ENCODE results near the gene PPP1R15B. TPM values are rescaled to one million over a fixed set of nuclear protein-coding genes. Genes with fewer than 3 reads are reported as not detected.
A peak's percentile ranks its signal among the peaks of the same experiment; 100 is the strongest.

PPP1R15B gene
- total and polyA plus RNA-seq, 2 experiments from 2014 or later = 34.0 to 77.0 TPM

- H3K79me2 ChIP-seq = no peaks in the 10 kb centered on the region
- WGBS (ENCODE audit: low lambda C conversion rate, missing lambda C conversion rate) = 77% methylated on average over 5 of the region's 5 CpGs
- H3K9me2 ChIP-seq (replicated peaks; ENCODE audit: insufficient read depth) = no peaks in the 10 kb centered on the region
- no peaks in the 10 kb centered on the region for H4K20me1 ChIP-seq (ENCODE audit: insufficient read depth, poor library complexity, severe bottlenecking)
- no peaks in the 10 kb centered on the region for H3K4me1 ChIP-seq (ENCODE audit: insufficient read depth)
- H3K27ac ChIP-seq = peak overlapping the region; percentile 62
- no peak overlapping the region for H2AFZ ChIP-seq
- H3K36me3 ChIP-seq (replicated peaks; ENCODE audit: insufficient read depth, low read depth) = no peaks in the 10 kb centered on the region
- H3K4me3 ChIP-seq = no peak overlapping the region
- no peaks in the 10 kb centered on the region for H3K27me3 ChIP-seq
- no peak for DNase-seq (ENCODE audit: low spot score)
- TF ChIP-seq EZH2phosphoT487 (IDR thresholded peaks at IDR 0.05; ENCODE audit: low read depth, severe bottlenecking, unreplicated experiment) (no peak), CTCF (IDR thresholded peaks at IDR 0.05; ENCODE audit: poor library complexity) (no peak), EZH2 (IDR thresholded peaks at IDR 0.05; ENCODE audit: borderline replicate concordance) (no peak)
- H3K9me3 ChIP-seq (ENCODE audit: low read depth) = no peaks in the 10 kb centered on the region
- no peak overlapping the region for H3K4me2 ChIP-seq
These were observed 46.0 kb upstream of the PPP1R15B start for GRCh38 chr1:204457666-204458065.

GRCh38 chr1:204456826-204457442 is 45.3 kb upstream of the PPP1R15B start:
- H3K4me3 ChIP-seq = no peak overlapping the region
- H3K4me1 ChIP-seq (ENCODE audit: insufficient read depth) = no peaks in the 10 kb centered on the region
- H3K4me2 ChIP-seq = peak overlapping the region; percentile 37
- no peak for DNase-seq (ENCODE audit: low spot score)
- H3K9me2 ChIP-seq (replicated peaks; ENCODE audit: insufficient read depth) = no peaks in the 10 kb centered on the region
- no peaks in the 10 kb centered on the region for H3K79me2 ChIP-seq
- no peaks in the 10 kb centered on the region for H3K9me3 ChIP-seq (ENCODE audit: low read depth)
- no peaks in the 10 kb centered on the region for H3K36me3 ChIP-seq (replicated peaks; ENCODE audit: insufficient read depth, low read depth)
- H3K27ac ChIP-seq = peak overlapping the region; percentile 62
- no peaks in the 10 kb centered on the region for H3K27me3 ChIP-seq
- TF ChIP-seq EZH2phosphoT487 (IDR thresholded peaks at IDR 0.05; ENCODE audit: low read depth, severe bottlenecking, unreplicated experiment) = no peak
- TF ChIP-seq EZH2 (IDR thresholded peaks at IDR 0.05; ENCODE audit: borderline replicate concordance) = no peak
- TF ChIP-seq CTCF (IDR thresholded peaks at IDR 0.05; ENCODE audit: poor library complexity) = no peak
- no peaks in the 10 kb centered on the region for H4K20me1 ChIP-seq (ENCODE audit: insufficient read depth, poor library complexity, severe bottlenecking)
- WGBS (ENCODE audit: low lambda C conversion rate, missing lambda C conversion rate) = 59% methylated on average over 11 of the region's 11 CpGs
- H2AFZ ChIP-seq = no peak overlapping the region

- TF ChIP-seq EZH2 (IDR thresholded peaks at IDR 0.05; ENCODE audit: borderline replicate concordance) (no peak), EZH2phosphoT487 (IDR thresholded peaks at IDR 0.05; ENCODE audit: low read depth, severe bottlenecking, unreplicated experiment) (no peak), CTCF (IDR thresholded peaks at IDR 0.05; ENCODE audit: poor library complexity) (no peak)
- no peak overlapping the region for H2AFZ ChIP-seq
- WGBS (ENCODE audit: low lambda C conversion rate, missing lambda C conversion rate) = 95% methylated on average over 9 of the region's 9 CpGs
These were observed 44.2 kb upstream of the PPP1R15B start for GRCh38 chr1:204455831-204456145.

More at GRCh38 chr1:204455831-204456145, 44.2 kb upstream of the PPP1R15B start:
- Histone ChIP-seq H3K27ac (no peak overlapping the region), H3K4me3 (no peak overlapping the region), H4K20me1 (ENCODE audit: insufficient read depth, poor library complexity, severe bottlenecking) (no peaks in the 10 kb centered on the region), H3K9me3 (ENCODE audit: low read depth) (no peaks in the 10 kb centered on the region), H3K36me3 (replicated peaks; ENCODE audit: insufficient read depth, low read depth) (no peaks in the 10 kb centered on the region), H3K4me2 (no peak overlapping the region), H3K27me3 (no peaks in the 10 kb centered on the region), H3K79me2 (no peaks in the 10 kb centered on the region), H3K9me2 (replicated peaks; ENCODE audit: insufficient read depth) (no peaks in the 10 kb centered on the region), H3K4me1 (ENCODE audit: insufficient read depth) (peaks cover 11% of the 10 kb centered on the region)
- DNase-seq (ENCODE audit: low spot score) = no peak
